T-cell (primary cell): ENCODE measurements around the gene IFNA17. TPM values are rescaled to one million over a fixed set of nuclear protein-coding genes. Genes with fewer than 3 reads are reported as not detected.
A peak's percentile ranks its signal among the peaks of the same experiment; 100 is the strongest.
"Not testable (repeated sequence)": the region's sequence is repeated elsewhere in the genome, so short reads cannot be mapped to it uniquely, and the experiment has no call there.

Experiments used
- ATAC-seq, 4 experiments: fragments of 200-7000 bp in 3 of 4; fragments of 150-1000 bp in 1 of 4; cut with Tn5 transposase; replicated peaks in 1 of 4; 1 replicate in 3 of 4; 2 replicates in 1 of 4; pipeline ENCODE4 v1.10.0; 2021; ENCODE audit warnings: moderate library complexity in 3 of 4, mild to moderate bottlenecking in 2 of 4, moderate number of reproducible peaks in 1 of 4
- CTCF ChIA-PET, 2 donors: fragments of 300-600 bp; sonication (Branson Sonifier 250); formaldehyde crosslinking; loops; one replicate each; lab custom pipeline; 2022; ENCODE audit warnings: antibody characterized with exemption in 2 of 2; lab: Charles Lee
- POLR2A ChIA-PET, 2 donors: fragments of 300-600 bp; sonication (Branson Sonifier 250); formaldehyde crosslinking; loops; one replicate each; lab custom pipeline; 2022; ENCODE audit warnings: antibody characterized with exemption in 2 of 2; lab: Charles Lee
- DNase-seq, 35 experiments: peaks; one replicate each; pipeline versions ENCODE4 v3.0.0 to v3.0.0-alpha.2; 2013 to 2023
- H3K27ac ChIP-seq: one replicate; pipeline ENCODE4 v1.5.1; 2013; ENCODE audit warnings: low read length
- H3K27me3 ChIP-seq, 2 experiments: replicated peaks in 1 of 2; 1 replicate in 1 of 2; 2 replicates in 1 of 2; pipeline versions ENCODE4 v1.6.1 to v1.7.0; 2013; ENCODE audit warnings: low read length in 1 of 2, mixed read lengths in 1 of 2; ENCODE audit not compliant: control insufficient read depth in 2 of 2, insufficient read depth in 2 of 2; ENCODE audit errors: extremely low read depth in 1 of 2
- H3K36me3 ChIP-seq, 2 donors: 1 replicate in 1 of 2; 2 replicates in 1 of 2; pipeline versions ENCODE4 v1.6.1 to v1.7.0; 2013; ENCODE audit warnings: low read length in 1 of 2; ENCODE audit not compliant: control insufficient read depth in 2 of 2, insufficient read depth in 1 of 2; ENCODE audit errors: extremely low read depth in 1 of 2
- H3K4me1 ChIP-seq, 2 experiments: 1 replicate in 1 of 2; 2 replicates in 1 of 2; pipeline versions ENCODE4 v1.6.1 to v1.7.0; 2013; ENCODE audit warnings: low read length in 2 of 2, mixed read lengths in 1 of 2; ENCODE audit not compliant: insufficient read depth in 2 of 2, control insufficient read depth in 1 of 2; ENCODE audit errors: extremely low read depth in 1 of 2
- H3K4me3 ChIP-seq, 2 donors: 1 replicate in 1 of 2; 2 replicates in 1 of 2; pipeline versions ENCODE4 v1.5.1 to v1.7.0; 2013; ENCODE audit warnings: mild to moderate bottlenecking in 2 of 2, low read length in 1 of 2, moderate library complexity in 1 of 2; ENCODE audit not compliant: control insufficient read depth in 1 of 2; ENCODE audit errors: extremely low read depth in 1 of 2
- H3K9me3 ChIP-seq: 2 replicates; pipeline ENCODE4 v1.7.0; 2013
- H3K27ac Mint-ChIP-seq, 2 donors: one replicate each; pipeline ENCODE4 v1.8.0; 2020 to 2021; ENCODE audit warnings: mild to moderate bottlenecking in 2 of 2, mixed read lengths in 2 of 2
- H3K27me3 Mint-ChIP-seq, 2 donors: one replicate each; pipeline ENCODE4 v1.8.0; 2021 to 2022; ENCODE audit warnings: mixed read lengths in 2 of 2
- H3K36me3 Mint-ChIP-seq: one replicate; pipeline ENCODE4 v1.8.0; 2021; ENCODE audit warnings: mixed read lengths
- H3K4me1 Mint-ChIP-seq, 3 donors: one replicate each; pipeline ENCODE4 v1.8.0; 2020 to 2022; ENCODE audit warnings: mixed read lengths in 3 of 3, mild to moderate bottlenecking in 1 of 3
- H3K4me3 Mint-ChIP-seq, 3 donors: one replicate each; pipeline ENCODE4 v1.8.0; 2020 to 2022; ENCODE audit warnings: mild to moderate bottlenecking in 3 of 3, mixed read lengths in 3 of 3, moderate library complexity in 3 of 3
- H3K9me3 Mint-ChIP-seq, 3 donors: one replicate each; pipeline ENCODE4 v1.8.0; 2020 to 2022; ENCODE audit warnings: mixed read lengths in 3 of 3
- WGBS: methylation state at CpG from one replicate; pipeline ENCODE4 v1.1.5; 2013; ENCODE audit warnings: missing lambda C conversion rate; ENCODE audit not compliant: insufficient coverage; 5-methylcytosine and 5-hydroxymethylcytosine counted together
- total RNA-seq, 35 experiments: library from RNA in 6 of 35; stranded (reverse) in 6 of 35; fragments of 120-200 nt in 1 of 35; gene quantifications; one replicate each; pipeline versions ENCODE4 v1.2.1 to v1.2.4 and lab custom pipeline; 2013 to 2026

The IFNA17 gene
- total RNA-seq, 5 donors from 2014 or later (not counting 1 experiment from before 2014, with no cell fraction given): not detected

DNA sequence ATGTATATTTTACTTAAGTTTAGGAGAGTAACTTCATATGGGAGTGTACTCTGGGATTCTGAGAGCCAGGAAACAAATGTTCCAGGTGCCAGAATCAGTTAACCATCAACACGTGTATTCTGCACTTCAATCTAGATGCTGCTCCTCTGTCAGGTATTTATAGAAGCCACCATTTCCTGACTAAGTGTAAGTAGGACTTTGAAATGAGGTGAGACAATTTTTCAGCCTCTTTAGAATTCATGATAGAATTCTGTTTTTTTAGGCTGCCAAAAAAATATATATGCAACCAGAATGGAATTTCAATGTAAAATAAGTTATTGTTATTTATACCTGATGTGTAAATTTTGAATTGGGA is 8.3 kb upstream of the IFNA17 start:
- CTCF ChIA-PET: interaction anchor here (0.6 to 1.8 kb wide), 15 partner anchors 16 to 864 kb away, joined by 3 to 7 read pairs (median 3); no protein-coding TSS in a partner anchor

DNA sequence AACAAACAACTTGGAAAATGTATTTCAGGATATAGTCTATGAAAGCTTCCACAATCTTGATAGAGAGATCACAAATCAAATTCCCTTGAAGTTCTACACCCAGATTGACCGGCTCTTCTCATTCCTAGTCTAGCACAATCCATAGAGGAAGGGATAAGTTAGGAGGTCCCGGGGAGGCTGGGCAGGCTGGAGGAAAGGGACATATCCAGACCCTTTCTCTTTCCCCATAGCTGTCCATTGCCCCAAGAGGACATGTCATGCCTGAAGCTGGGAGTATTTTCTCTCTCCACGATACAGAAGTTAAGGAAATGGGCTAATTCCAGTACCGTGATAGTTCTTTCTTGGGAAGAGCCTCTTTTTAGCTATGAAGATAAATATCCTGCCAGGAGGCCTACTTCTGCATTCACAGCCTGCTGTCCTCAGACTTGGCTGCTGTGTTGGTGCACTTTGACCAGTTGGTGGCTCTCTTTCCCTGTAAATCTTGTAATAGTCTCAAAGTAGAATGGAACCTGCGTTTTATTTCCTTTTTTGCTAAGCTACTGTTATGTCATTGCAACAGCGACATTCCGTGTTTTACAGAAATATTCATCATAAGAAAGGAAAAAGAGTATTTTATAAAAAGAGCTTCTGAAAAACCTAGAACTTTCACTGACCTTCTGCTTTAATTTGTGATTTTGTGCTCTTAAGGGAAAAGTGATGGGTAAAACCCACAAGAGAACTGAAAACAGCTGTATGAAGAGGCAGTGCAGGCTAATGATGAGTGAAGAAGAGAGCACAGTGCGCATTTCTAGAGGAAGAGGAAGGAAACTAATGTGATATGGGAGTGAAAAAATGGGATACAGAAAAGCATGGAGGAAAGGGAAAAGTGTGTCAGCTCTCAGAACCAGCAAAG is 7.7 kb upstream of the IFNA17 start:
- not testable (repeated sequence) for H3K9me3 ChIP-seq, H3K36me3 Mint-ChIP-seq, H3K36me3 ChIP-seq, H3K27ac ChIP-seq, H3K27me3 ChIP-seq, H3K27me3 Mint-ChIP-seq, H3K4me3 ChIP-seq, H3K9me3 Mint-ChIP-seq, H3K4me1 ChIP-seq
- CTCF ChIA-PET: interaction anchor here (0.6 to 1.8 kb wide), 17 partner anchors 13 to 863 kb away, joined by 3 to 7 read pairs (median 3); no protein-coding TSS in a partner anchor
- DNase-seq: peak in 14 of 35 experiments; percentile 4 to 61 (median 14)
- peak overlapping the region; percentile 24 to 59 for H3K27ac Mint-ChIP-seq
- H3K4me1 Mint-ChIP-seq: peaks cover 11 to 15% (median 11%) of the 10 kb centered on the region in 3 donors
- WGBS: 0% methylated on average over 1 of the region's 8 CpGs
- ATAC-seq: peak; percentile 67 to 88 (median 76)
- POLR2A ChIA-PET: interaction anchor here in 1 of 2 donors (0.6 kb wide), 1 partner anchor 1169 kb away, joined by 3 read pairs; no protein-coding TSS in a partner anchor
- H3K4me3 Mint-ChIP-seq: peak overlapping the region; percentile 25 to 63 (median 50)

More for the DNA sequence above, 8.3 kb upstream of the IFNA17 start:
- H3K36me3 ChIP-seq, H3K9me3 Mint-ChIP-seq, H3K4me3 ChIP-seq, H3K27ac ChIP-seq, POLR2A ChIA-PET, H3K9me3 ChIP-seq, H3K36me3 Mint-ChIP-seq, H3K4me1 ChIP-seq, H3K27me3 ChIP-seq, H3K27ac Mint-ChIP-seq, DNase-seq, H3K27me3 Mint-ChIP-seq: not testable (repeated sequence)
- WGBS: no CpG with 5 or more reads among the region's 1 CpG
- H3K4me1 Mint-ChIP-seq: peaks cover 11 to 15% (median 11%) of the 10 kb centered on the region in 3 donors
- H3K4me3 Mint-ChIP-seq: peak overlapping the region in 2 of 3 donors; percentile 50 to 63
- ATAC-seq: peak in 1 of 4 experiments; percentile 57

DNA sequence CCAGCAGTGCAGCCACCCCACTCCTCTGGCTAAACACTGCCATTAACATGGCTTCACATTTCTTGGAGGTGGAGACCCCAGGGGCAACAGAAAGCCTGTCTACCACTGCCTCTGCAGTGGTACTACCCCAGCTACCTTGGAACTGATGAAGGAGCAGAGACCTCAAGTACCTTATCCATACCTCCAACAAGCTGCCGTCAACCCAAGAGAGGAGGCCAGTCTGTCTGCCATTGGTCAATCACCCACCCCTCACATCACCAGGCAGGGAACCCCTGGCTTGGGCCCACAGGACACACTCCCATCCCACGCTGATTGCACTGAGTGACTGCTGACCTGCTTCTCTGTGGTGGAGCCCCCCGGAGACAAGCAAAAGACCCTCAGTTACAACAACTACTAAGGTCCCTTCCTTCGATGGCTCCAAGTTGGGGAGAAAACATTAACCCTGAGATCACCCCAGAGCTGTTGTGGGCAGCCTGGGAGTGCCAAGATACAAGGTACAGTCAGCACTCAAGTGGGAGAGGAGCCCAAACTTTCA is 6.2 kb upstream of the IFNA17 start:
- no peaks in the 10 kb centered on the region for H3K27me3 ChIP-seq
- H3K36me3 Mint-ChIP-seq: no peaks in the 10 kb centered on the region
- no peak for DNase-seq
- CTCF ChIA-PET: interaction anchor here in 1 of 2 donors (0.5 kb wide), 1 partner anchor 162 kb away, joined by 3 read pairs; no protein-coding TSS in a partner anchor
- H3K9me3 ChIP-seq: no peaks in the 10 kb centered on the region
- no peak overlapping the region for H3K4me3 ChIP-seq
- peaks cover 4% of the 10 kb centered on the region in 2 donors for H3K27me3 Mint-ChIP-seq
- peaks cover 11 to 15% (median 11%) of the 10 kb centered on the region in 3 donors for H3K4me1 Mint-ChIP-seq
- POLR2A ChIA-PET: no interaction called here
- peaks cover 0 to 6% of the 10 kb centered on the region in 2 experiments for H3K4me1 ChIP-seq
- WGBS: 90% methylated on average over 2 of the region's 4 CpGs
- no peak for ATAC-seq
- H3K27ac ChIP-seq: no peak overlapping the region
- H3K27ac Mint-ChIP-seq: no peak overlapping the region
- H3K4me3 Mint-ChIP-seq: no peak overlapping the region
- no peaks in the 10 kb centered on the region for H3K9me3 Mint-ChIP-seq
- no peaks in the 10 kb centered on the region for H3K36me3 ChIP-seq

DNA sequence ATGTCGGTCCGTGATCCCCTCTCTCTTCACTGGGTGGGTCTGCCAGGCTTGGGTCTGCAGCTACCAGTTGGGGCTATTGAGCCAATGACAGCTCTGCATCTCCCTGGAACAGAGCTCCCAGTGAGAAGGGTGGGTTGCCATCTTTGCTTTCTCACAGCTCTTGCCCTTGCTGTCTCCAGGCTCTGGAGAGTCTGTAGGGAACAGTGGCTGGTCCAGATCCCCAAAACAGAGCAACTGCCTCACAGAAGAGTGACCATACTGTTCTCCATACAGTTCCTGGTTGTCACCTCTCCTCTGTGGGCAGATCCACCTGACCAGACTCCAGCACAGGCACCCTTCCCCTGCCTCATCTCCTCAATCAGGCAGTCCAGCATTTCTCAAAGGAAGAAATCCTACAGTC is 5.2 kb upstream of the IFNA17 start:
- no peak overlapping the region for H3K27ac Mint-ChIP-seq
- no peak overlapping the region for H3K4me3 Mint-ChIP-seq
- Histone ChIP-seq H3K9me3 (no peaks in the 10 kb centered on the region), H3K36me3 (no peaks in the 10 kb centered on the region), H3K4me3 (no peak overlapping the region), H3K4me1 (peaks cover 0 to 6% of the 10 kb centered on the region in 2 experiments), H3K27me3 (no peaks in the 10 kb centered on the region), H3K27ac (no peak overlapping the region)
- POLR2A ChIA-PET: no interaction called here
- H3K36me3 Mint-ChIP-seq: no peaks in the 10 kb centered on the region
- no peaks in the 10 kb centered on the region for H3K9me3 Mint-ChIP-seq
- 100% methylated on average over 2 of the region's 2 CpGs for WGBS
- CTCF ChIA-PET: no interaction called here
- peaks cover under 1 to 3% of the 10 kb centered on the region in 2 donors for H3K27me3 Mint-ChIP-seq
- DNase-seq (no peak), ATAC-seq (no peak)
- H3K4me1 Mint-ChIP-seq: peaks cover 11 to 15% (median 11%) of the 10 kb centered on the region in 3 donors

DNA sequence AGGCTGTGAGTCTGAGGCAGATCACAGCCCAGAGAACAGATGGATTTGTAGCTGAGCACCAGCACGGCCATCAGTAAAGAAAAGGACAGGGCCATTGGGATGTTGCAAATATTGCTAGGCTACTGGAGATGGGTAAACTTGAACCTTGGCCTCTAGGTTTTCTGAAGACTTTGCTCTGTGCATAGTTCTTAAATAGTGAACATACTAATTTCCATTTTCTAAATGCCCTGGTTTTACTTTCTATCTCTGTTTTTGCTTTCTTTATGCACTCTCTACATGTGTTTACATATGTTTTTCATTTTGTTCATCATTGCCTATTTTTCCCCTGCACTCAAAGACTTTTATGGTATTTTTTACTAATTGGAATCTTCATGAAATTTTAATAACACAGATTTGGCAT is 10.8 kb downstream of the IFNA17 start, which contains the start of gene IFNA16:
IFNA16 (minus strand) TSS at position 101 of the 400 bp plus-strand sequence; CDS start at position 95, 6 bp downstream.
- H3K36me3 Mint-ChIP-seq, H3K27ac ChIP-seq, H3K9me3 Mint-ChIP-seq, H3K27me3 ChIP-seq, DNase-seq, H3K27ac Mint-ChIP-seq, H3K4me1 ChIP-seq, H3K4me3 ChIP-seq, ATAC-seq, H3K4me3 Mint-ChIP-seq, H3K36me3 ChIP-seq, H3K4me1 Mint-ChIP-seq, H3K9me3 ChIP-seq, POLR2A ChIA-PET: not testable (repeated sequence)
- CTCF ChIA-PET: interaction anchor here in 1 of 2 donors (0.9 kb wide), 1 partner anchor 22 kb away, joined by 3 read pairs; no protein-coding TSS in a partner anchor
- H3K27me3 Mint-ChIP-seq: peaks cover 22 to 31% of the 10 kb centered on the region in 2 donors
- WGBS: no CpG with 5 or more reads among the region's 1 CpG
